Measurements from ENCODE around the gene RCBTB2.

- TF ChIP-seq, protein P1, sequence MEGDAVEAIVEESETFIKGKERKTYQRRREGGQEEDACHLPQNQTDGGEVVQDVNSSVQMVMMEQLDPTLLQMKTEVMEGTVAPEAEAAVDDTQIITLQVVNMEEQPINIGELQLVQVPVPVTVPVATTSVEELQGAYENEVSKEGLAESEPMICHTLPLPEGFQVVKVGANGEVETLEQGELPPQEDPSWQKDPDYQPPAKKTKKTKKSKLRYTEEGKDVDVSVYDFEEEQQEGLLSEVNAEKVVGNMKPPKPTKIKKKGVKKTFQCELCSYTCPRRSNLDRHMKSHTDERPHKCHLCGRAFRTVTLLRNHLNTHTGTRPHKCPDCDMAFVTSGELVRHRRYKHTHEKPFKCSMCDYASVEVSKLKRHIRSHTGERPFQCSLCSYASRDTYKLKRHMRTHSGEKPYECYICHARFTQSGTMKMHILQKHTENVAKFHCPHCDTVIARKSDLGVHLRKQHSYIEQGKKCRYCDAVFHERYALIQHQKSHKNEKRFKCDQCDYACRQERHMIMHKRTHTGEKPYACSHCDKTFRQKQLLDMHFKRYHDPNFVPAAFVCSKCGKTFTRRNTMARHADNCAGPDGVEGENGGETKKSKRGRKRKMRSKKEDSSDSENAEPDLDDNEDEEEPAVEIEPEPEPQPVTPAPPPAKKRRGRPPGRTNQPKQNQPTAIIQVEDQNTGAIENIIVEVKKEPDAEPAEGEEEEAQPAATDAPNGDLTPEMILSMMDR (IDR thresholded peaks at IDR 0.05) = no peak
- TF ChIP-seq POLR2A (IDR thresholded peaks at IDR 0.05) = no peak
Observed at GRCh38 chr13:48507021-48507420, 25.9 kb downstream of the RCBTB2 start.
